ENCODE results near the gene ANKRD33B. TPM values are rescaled to one million over a fixed set of nuclear protein-coding genes. Genes with fewer than 3 reads are reported as not detected.

ANKRD33B gene
- total and polyA plus RNA-seq, 2 experiments from 2014 or later = 2.9 to 15.4 TPM

GRCh38 chr5:10522224-10522611 is 41.7 kb upstream of the ANKRD33B start:
- Mint-ChIP-seq H3K4me3 (no peak overlapping the region), H3K27ac (no peak overlapping the region), H3K9me3 (peaks cover 23% of the 10 kb centered on the region), H3K27me3 (ENCODE audit: insufficient read depth, low read depth, poor library complexity) (peaks cover 7% of the 10 kb centered on the region), H3K36me3 (ENCODE audit: low read depth) (peaks cover 15% of the 10 kb centered on the region; the same call in 1 of the 3 replicates), H3K4me1 (peaks cover 17% of the 10 kb centered on the region)
- TF ChIP-seq, protein P1, sequence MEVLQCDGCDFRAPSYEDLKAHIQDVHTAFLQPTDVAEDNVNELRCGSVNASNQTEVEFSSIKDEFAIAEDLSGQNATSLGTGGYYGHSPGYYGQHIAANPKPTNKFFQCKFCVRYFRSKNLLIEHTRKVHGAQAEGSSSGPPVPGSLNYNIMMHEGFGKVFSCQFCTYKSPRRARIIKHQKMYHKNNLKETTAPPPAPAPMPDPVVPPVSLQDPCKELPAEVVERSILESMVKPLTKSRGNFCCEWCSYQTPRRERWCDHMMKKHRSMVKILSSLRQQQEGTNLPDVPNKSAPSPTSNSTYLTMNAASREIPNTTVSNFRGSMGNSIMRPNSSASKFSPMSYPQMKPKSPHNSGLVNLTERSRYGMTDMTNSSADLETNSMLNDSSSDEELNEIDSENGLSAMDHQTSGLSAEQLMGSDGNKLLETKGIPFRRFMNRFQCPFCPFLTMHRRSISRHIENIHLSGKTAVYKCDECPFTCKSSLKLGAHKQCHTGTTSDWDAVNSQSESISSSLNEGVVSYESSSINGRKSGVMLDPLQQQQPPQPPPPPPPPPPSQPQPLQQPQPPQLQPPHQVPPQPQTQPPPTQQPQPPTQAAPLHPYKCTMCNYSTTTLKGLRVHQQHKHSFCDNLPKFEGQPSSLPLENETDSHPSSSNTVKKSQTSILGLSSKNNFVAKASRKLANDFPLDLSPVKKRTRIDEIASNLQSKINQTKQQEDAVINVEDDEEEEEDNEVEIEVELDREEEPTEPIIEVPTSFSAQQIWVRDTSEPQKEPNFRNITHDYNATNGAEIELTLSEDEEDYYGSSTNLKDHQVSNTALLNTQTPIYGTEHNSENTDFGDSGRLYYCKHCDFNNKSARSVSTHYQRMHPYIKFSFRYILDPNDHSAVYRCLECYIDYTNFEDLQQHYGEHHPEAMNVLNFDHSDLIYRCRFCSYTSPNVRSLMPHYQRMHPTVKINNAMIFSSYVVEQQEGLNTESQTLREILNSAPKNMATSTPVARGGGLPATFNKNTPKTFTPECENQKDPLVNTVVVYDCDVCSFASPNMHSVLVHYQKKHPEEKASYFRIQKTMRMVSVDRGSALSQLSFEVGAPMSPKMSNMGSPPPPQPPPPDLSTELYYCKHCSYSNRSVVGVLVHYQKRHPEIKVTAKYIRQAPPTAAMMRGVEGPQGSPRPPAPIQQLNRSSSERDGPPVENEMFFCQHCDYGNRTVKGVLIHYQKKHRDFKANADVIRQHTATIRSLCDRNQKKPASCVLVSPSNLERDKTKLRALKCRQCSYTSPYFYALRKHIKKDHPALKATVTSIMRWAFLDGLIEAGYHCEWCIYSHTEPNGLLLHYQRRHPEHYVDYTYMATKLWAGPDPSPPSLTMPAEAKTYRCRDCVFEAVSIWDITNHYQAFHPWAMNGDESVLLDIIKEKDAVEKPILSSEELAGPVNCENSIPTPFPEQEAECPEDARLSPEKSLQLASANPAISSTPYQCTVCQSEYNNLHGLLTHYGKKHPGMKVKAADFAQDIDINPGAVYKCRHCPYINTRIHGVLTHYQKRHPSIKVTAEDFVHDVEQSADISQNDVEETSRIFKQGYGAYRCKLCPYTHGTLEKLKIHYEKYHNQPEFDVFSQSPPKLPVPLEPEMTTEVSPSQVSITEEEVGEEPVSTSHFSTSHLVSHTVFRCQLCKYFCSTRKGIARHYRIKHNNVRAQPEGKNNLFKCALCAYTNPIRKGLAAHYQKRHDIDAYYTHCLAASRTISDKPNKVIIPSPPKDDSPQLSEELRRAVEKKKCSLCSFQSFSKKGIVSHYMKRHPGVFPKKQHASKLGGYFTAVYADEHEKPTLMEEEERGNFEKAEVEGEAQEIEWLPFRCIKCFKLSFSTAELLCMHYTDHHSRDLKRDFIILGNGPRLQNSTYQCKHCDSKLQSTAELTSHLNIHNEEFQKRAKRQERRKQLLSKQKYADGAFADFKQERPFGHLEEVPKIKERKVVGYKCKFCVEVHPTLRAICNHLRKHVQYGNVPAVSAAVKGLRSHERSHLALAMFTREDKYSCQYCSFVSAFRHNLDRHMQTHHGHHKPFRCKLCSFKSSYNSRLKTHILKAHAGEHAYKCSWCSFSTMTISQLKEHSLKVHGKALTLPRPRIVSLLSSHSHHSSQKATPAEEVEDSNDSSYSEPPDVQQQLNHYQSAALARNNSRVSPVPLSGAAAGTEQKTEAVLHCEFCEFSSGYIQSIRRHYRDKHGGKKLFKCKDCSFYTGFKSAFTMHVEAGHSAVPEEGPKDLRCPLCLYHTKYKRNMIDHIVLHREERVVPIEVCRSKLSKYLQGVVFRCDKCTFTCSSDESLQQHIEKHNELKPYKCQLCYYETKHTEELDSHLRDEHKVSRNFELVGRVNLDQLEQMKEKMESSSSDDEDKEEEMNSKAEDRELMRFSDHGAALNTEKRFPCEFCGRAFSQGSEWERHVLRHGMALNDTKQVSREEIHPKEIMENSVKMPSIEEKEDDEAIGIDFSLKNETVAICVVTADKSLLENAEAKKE (CRISPR knock-in tag; IDR thresholded peaks at IDR 0.05) = no peak
- TF ChIP-seq CREB1 (CRISPR knock-in tag; IDR thresholded peaks at IDR 0.05; ENCODE audit: low read depth) (no peak), ZNF331 (CRISPR knock-in tag; IDR thresholded peaks at IDR 0.05; ENCODE audit: low read depth) (no peak)
- H3K4me1 ChIP-seq (ENCODE audit: insufficient read depth) = no peaks in the 10 kb centered on the region
- no peak overlapping the region for H3K4me3 ChIP-seq
- no peaks in the 10 kb centered on the region for H3K36me3 ChIP-seq (ENCODE audit: insufficient read depth)
- no peaks in the 10 kb centered on the region for H3K9me2 ChIP-seq (ENCODE audit: insufficient read depth)
- H2AFZ ChIP-seq = no peak overlapping the region
- H3K4me2 ChIP-seq = no peak overlapping the region
- DNase-seq (ENCODE audit: low spot score) = no peak
- H4K20me1 ChIP-seq (replicated peaks; ENCODE audit: insufficient read depth) = no peaks in the 10 kb centered on the region
- H3K27ac ChIP-seq (ENCODE audit: low read depth) = no peak overlapping the region
- H3K27me3 ChIP-seq (ENCODE audit: insufficient read depth) = no peaks in the 10 kb centered on the region
- H3K79me2 ChIP-seq (replicated peaks; ENCODE audit: insufficient read depth) = no peaks in the 10 kb centered on the region
- no peak for ATAC-seq
- no peaks in the 10 kb centered on the region for H3F3A ChIP-seq (replicated peaks; ENCODE audit: low read depth)

GRCh38 chr5:10524376-10525123 is 39.3 kb upstream of the ANKRD33B start:
- no peaks in the 10 kb centered on the region for H3K27me3 ChIP-seq (ENCODE audit: insufficient read depth)
- H3F3A ChIP-seq (replicated peaks; ENCODE audit: low read depth) = 0 out of 2 replicates have a peak, but pooled peaks cover 6% of the 10 kb centered on the region
- no peak overlapping the region for H3K4me3 ChIP-seq
- peak overlapping the region; percentile 57; the same call in 1 of the 2 replicates for H2AFZ ChIP-seq
- H3K27me3 Mint-ChIP-seq (ENCODE audit: insufficient read depth, low read depth, poor library complexity) = peaks cover 5% of the 10 kb centered on the region
- no peak overlapping the region for H3K27ac ChIP-seq (ENCODE audit: low read depth)
- H3K79me2 ChIP-seq (replicated peaks; ENCODE audit: insufficient read depth) = no peaks in the 10 kb centered on the region
- peaks cover 15% of the 10 kb centered on the region; the same call in 1 of the 3 replicates for H3K36me3 Mint-ChIP-seq (ENCODE audit: low read depth)
- H3K4me1 ChIP-seq (ENCODE audit: insufficient read depth) = 0 out of 2 replicates have a peak, but pooled peaks cover 3% of the 10 kb centered on the region
- H3K9me2 ChIP-seq (ENCODE audit: insufficient read depth) = no peaks in the 10 kb centered on the region
- H3K4me3 Mint-ChIP-seq = no peak overlapping the region
- H3K36me3 ChIP-seq (ENCODE audit: insufficient read depth) = no peaks in the 10 kb centered on the region
- no peaks in the 10 kb centered on the region for H4K20me1 ChIP-seq (replicated peaks; ENCODE audit: insufficient read depth)
- no peak overlapping the region for H3K27ac Mint-ChIP-seq
- peaks cover 23% of the 10 kb centered on the region for H3K4me1 Mint-ChIP-seq
- ATAC-seq (no peak), DNase-seq (ENCODE audit: low spot score) (no peak)
- H3K9me3 Mint-ChIP-seq = peaks cover 23% of the 10 kb centered on the region
- TF ChIP-seq JUNB (IDR thresholded peaks at IDR 0.05; ENCODE audit: unreplicated experiment) (no peak), EZH2phosphoT487 (IDR thresholded peaks at IDR 0.05; ENCODE audit: unreplicated experiment) (no peak), ZNF331 (CRISPR knock-in tag; IDR thresholded peaks at IDR 0.05; ENCODE audit: low read depth) (no peak), ETS1 (IDR thresholded peaks at IDR 0.05) (no peak), STAT1 (IDR thresholded peaks at IDR 0.05; ENCODE audit: unreplicated experiment) (no peak)
- TF ChIP-seq, protein P2, sequence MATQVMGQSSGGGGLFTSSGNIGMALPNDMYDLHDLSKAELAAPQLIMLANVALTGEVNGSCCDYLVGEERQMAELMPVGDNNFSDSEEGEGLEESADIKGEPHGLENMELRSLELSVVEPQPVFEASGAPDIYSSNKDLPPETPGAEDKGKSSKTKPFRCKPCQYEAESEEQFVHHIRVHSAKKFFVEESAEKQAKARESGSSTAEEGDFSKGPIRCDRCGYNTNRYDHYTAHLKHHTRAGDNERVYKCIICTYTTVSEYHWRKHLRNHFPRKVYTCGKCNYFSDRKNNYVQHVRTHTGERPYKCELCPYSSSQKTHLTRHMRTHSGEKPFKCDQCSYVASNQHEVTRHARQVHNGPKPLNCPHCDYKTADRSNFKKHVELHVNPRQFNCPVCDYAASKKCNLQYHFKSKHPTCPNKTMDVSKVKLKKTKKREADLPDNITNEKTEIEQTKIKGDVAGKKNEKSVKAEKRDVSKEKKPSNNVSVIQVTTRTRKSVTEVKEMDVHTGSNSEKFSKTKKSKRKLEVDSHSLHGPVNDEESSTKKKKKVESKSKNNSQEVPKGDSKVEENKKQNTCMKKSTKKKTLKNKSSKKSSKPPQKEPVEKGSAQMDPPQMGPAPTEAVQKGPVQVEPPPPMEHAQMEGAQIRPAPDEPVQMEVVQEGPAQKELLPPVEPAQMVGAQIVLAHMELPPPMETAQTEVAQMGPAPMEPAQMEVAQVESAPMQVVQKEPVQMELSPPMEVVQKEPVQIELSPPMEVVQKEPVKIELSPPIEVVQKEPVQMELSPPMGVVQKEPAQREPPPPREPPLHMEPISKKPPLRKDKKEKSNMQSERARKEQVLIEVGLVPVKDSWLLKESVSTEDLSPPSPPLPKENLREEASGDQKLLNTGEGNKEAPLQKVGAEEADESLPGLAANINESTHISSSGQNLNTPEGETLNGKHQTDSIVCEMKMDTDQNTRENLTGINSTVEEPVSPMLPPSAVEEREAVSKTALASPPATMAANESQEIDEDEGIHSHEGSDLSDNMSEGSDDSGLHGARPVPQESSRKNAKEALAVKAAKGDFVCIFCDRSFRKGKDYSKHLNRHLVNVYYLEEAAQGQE (IDR thresholded peaks at IDR 0.05; ENCODE audit: unreplicated experiment) = no peak
- H3K4me2 ChIP-seq = no peak overlapping the region

All from GM23338 (cell line).